Peyer's patch (tissue), 4 donors: ENCODE measurements around the gene IGF2R.
"Not testable (repeated sequence)": the region's sequence is repeated elsewhere in the genome, so short reads cannot be mapped to it uniquely, and the experiment has no call there.

Source experiments
- CTCF ChIP-seq, 6 experiments: fragments of 450-650 bp in 4 of 6; fragments of 200-600 bp in 2 of 6; sonication (generic) in 1 of 6; IDR thresholded peaks; one replicate each; pipeline ENCODE4 v1.5.1; 2017 to 2019; ENCODE audit warnings: antibody characterized with exemption in 6 of 6, mild to moderate bottlenecking in 3 of 6, moderate library complexity in 1 of 6
- POLR2A ChIP-seq, 2 donors: fragments of 450-650 bp; IDR thresholded peaks; one replicate each; pipeline ENCODE4 v1.5.1; 2017; ENCODE audit warnings: antibody characterized with exemption in 2 of 2, mild to moderate bottlenecking in 2 of 2, moderate library complexity in 2 of 2

GRCh38 chr6:160134337-160134751, 165.5 kb downstream of the IGF2R start:
- TF ChIP-seq CTCF, POLR2A (IDR thresholded peaks at IDR 0.05): not testable (repeated sequence)
